ENCODE measurements around the gene MKLN1. TPM values are rescaled to one million over a fixed set of nuclear protein-coding genes. Genes with fewer than 3 reads are reported as not detected.
A peak's percentile ranks its signal among the peaks of the same experiment; 100 is the strongest.

MKLN1 gene
- total and polyA plus RNA-seq, 7 experiments from 2014 or later, result 30.8 to 69.8 (median 56.7) TPM

DNA sequence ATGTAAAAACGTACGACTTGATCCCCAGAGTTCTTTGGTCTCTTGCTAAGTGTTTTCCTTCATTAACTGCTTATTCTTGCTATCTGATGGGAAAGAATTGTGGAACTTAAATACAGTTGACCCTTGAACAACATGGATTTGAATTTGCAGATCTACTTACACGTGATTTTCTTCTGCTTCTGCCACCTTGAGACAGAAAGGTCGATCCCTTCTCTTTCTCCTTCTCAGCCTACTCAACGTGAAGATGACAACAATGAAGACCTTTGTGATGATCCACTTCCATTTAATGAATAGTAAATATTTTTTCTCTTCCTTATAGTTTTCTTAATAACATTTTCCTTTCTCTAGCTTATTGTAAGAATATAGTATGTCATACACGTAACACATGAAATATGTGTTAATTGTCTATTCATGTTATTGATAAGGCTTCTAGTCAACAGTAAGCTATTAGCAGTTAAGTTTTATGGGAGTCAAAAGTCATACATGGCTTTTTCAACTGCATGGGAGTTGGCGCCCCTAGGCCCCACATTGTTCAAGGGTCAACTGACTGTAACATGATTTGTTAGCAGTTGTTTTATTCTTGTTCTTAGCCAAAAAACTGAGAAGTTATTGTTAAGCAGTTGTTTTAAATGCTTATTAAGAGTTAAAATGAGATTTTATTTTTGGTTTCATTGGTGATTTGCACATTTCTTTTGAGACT lies 11.2 kb downstream of the MKLN1 start:
- peaks cover 0 to 5% (median 0%) of the 10 kb centered on the region in 3 experiments for H3K9me3 ChIP-seq (ENCODE audit: control insufficient read depth in 2 of 3, low read length in 3 of 3)
- Mint-ChIP-seq H3K9me3 (peaks cover 4 to 31% (median 15%) of the 10 kb centered on the region in 11 donors), H3K27ac (no peak overlapping the region), H3K27me3 (no peaks in the 10 kb centered on the region), H3K4me3 (peak overlapping the region in 4 of 10 donors; percentile 6 to 34 (median 20)), H3K36me3 (peaks cover 6 to 54% (median 41%) of the 10 kb centered on the region in 5 donors), H3K4me1 (peaks cover 17 to 91% (median 77%) of the 10 kb centered on the region in 7 donors)
- no peak for DNase-seq
- intact Hi-C loops (cut with micrococcal nuclease), result loop anchor here in 1 of 2 donors (1.0 kb wide), 1 partner anchor 9 kb away; no protein-coding TSS in a partner anchor
- peaks cover 6 to 7% of the 10 kb centered on the region in 2 donors for H3K4me1 ChIP-seq (ENCODE audit: control insufficient read depth in 2 of 2, insufficient read depth in 2 of 2, low read length in 2 of 2)
- CTCF ChIA-PET, result no interaction called here
- POLR2A ChIA-PET, result interaction anchor here (1.5 kb wide), 1 partner anchor 12 kb away, joined by 4 read pairs; the partner anchor contains the start of gene MKLN1
- no peaks in the 10 kb centered on the region for H3K27me3 ChIP-seq (ENCODE audit: control insufficient read depth in 2 of 2, insufficient read depth in 2 of 2, low read length in 2 of 2)
- no peak overlapping the region for H3K27ac ChIP-seq (ENCODE audit: low read depth, low read length)
- no peak for ATAC-seq
- no peak overlapping the region for H3K4me3 ChIP-seq (ENCODE audit: low read length)
- H3K36me3 ChIP-seq (ENCODE audit: control insufficient read depth in 2 of 3, insufficient read depth in 3 of 3, low read length in 3 of 3), result no peaks in the 10 kb centered on the region

DNA sequence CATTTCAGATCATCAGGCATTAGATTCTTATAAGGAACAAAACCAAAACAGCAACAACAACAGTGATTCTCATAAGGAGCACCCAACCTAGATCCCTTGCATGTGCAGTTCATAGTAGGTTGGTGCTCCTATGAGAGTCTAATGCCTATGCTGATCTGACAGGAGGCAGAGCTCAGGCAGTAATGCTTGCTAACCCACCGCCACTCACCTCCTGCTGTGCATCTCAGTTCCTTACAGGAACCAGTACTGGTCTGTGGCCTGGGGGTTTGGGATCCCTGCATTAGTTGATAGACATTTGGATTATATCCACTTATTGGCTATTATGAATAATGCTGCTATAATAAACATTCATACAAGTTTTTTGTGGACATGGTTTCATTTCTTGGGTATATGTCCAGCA lies 14.0 kb downstream of the MKLN1 start:
- Mint-ChIP-seq H3K27me3 (no peaks in the 10 kb centered on the region), H3K36me3 (peaks cover 6 to 36% (median 24%) of the 10 kb centered on the region in 5 donors), H3K9me3 (peaks cover under 1 to 13% (median 8%) of the 10 kb centered on the region in 11 donors), H3K27ac (no peak overlapping the region), H3K4me3 (no peak overlapping the region), H3K4me1 (peaks cover 17 to 88% (median 65%) of the 10 kb centered on the region in 7 donors)
- Histone ChIP-seq H3K27ac (ENCODE audit: low read depth, low read length) (no peak overlapping the region), H3K9me3 (ENCODE audit: control insufficient read depth in 2 of 3, low read length in 3 of 3) (peaks cover 0 to 2% (median 0%) of the 10 kb centered on the region in 3 experiments), H3K27me3 (ENCODE audit: control insufficient read depth in 2 of 2, insufficient read depth in 2 of 2, low read length in 2 of 2) (no peaks in the 10 kb centered on the region), H3K36me3 (ENCODE audit: control insufficient read depth in 2 of 3, insufficient read depth in 3 of 3, low read length in 3 of 3) (no peaks in the 10 kb centered on the region), H3K4me3 (ENCODE audit: low read length) (no peak overlapping the region), H3K4me1 (ENCODE audit: control insufficient read depth in 2 of 2, insufficient read depth in 2 of 2, low read length in 2 of 2) (peaks cover 3 to 6% of the 10 kb centered on the region in 2 donors)
- DNase-seq (no peak), ATAC-seq (no peak)
- intact Hi-C loops (cut with micrococcal nuclease), result loop anchor here in 1 of 2 donors (2.0 kb wide), 1 partner anchor 15 kb away; the partner anchor contains the start of gene MKLN1
- ChIA-PET POLR2A (no interaction called here), CTCF (no interaction called here)

DNA sequence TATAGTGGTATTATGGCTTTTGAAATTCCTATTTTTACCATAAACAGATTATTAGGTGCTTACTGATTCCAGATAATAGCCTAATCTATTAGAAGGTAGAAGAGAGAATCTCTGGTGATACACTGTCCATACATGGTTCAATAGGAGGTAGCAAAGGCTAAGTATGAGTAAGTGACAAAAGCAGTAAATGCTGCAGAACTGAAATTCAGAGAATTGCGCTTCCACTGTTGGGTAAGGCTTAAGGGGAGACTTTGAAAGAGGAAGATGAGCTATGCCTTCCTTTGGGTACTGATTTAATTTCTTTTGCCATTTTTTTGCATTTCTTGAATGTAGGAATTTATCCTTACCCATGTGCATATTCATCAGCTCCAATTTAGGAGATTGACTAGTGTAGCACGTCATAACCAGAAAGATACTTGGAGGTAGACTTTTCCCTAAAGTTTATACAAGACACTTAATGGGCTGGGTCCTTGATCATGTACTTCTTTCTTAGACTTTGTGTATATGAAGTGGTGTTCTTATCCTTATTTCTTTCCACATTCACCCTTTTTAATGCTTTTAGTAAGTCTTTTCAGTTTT lies 15.3 kb downstream of the MKLN1 start:
- H3K27me3 ChIP-seq (ENCODE audit: control insufficient read depth in 2 of 2, insufficient read depth in 2 of 2, low read length in 2 of 2), result no peaks in the 10 kb centered on the region
- no peaks in the 10 kb centered on the region for H3K36me3 ChIP-seq (ENCODE audit: control insufficient read depth in 2 of 3, insufficient read depth in 3 of 3, low read length in 3 of 3)
- DNase-seq, result no peak
- Mint-ChIP-seq H3K36me3 (peaks cover 0 to 30% (median 19%) of the 10 kb centered on the region in 5 donors), H3K4me3 (peak overlapping the region in 1 of 10 donors; percentile 16), H3K27me3 (no peaks in the 10 kb centered on the region), H3K4me1 (peaks cover 23 to 92% (median 70%) of the 10 kb centered on the region in 7 donors), H3K27ac (peak overlapping the region in 1 of 9 donors; percentile 6), H3K9me3 (peaks cover 0 to 7% (median 0%) of the 10 kb centered on the region in 11 donors)
- peaks cover 5 to 6% of the 10 kb centered on the region in 2 donors for H3K4me1 ChIP-seq (ENCODE audit: control insufficient read depth in 2 of 2, insufficient read depth in 2 of 2, low read length in 2 of 2)
- intact Hi-C loops (cut with micrococcal nuclease), result no loop called here
- ChIA-PET POLR2A (no interaction called here), CTCF (no interaction called here)
- no peak overlapping the region for H3K4me3 ChIP-seq (ENCODE audit: low read length)
- no peaks in the 10 kb centered on the region for H3K9me3 ChIP-seq (ENCODE audit: control insufficient read depth in 2 of 3, low read length in 3 of 3)
- no peak overlapping the region for H3K27ac ChIP-seq (ENCODE audit: low read depth, low read length)
- peak; percentile 55 for ATAC-seq

DNA sequence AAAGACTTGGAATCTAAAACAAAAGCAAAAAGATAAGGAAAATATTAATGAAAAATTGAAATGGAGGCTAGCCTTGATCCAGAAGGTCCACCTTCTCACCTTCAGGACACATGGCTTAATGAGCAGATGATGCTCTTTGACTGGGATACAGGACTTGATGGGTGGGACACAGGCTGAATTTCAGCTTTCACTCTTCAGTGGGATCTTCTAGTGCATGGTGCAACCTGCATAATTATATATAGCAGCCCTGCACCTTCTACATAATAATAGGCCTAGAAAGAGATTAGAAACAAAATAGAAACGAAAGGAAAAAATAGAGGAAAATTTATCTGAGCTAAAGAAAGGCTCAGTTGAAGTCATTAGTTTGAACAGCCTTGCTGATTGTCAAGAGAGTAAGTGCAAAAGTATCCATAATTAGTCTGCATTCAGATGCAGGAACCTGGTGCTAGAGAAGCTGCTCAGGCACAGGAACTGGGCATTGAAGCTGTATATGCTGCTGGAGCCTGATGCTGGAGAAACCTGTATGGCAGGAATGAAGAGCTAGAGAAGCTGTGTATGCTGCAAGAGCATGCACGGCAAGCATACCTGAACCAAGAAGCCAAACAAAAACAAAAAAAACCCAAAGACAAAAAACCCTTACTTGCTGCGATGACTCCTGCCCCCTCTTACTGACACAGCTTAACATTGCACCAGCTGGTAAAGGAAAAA lies 19.4 kb downstream of the MKLN1 start:
- Histone ChIP-seq H3K27me3 (ENCODE audit: control insufficient read depth in 2 of 2, insufficient read depth in 2 of 2, low read length in 2 of 2) (no peaks in the 10 kb centered on the region), H3K4me3 (ENCODE audit: low read length) (no peak overlapping the region), H3K27ac (ENCODE audit: low read depth, low read length) (no peak overlapping the region), H3K4me1 (ENCODE audit: control insufficient read depth in 2 of 2, insufficient read depth in 2 of 2, low read length in 2 of 2) (peaks cover 3 to 12% of the 10 kb centered on the region in 2 donors), H3K9me3 (ENCODE audit: control insufficient read depth in 2 of 3, low read length in 3 of 3) (no peaks in the 10 kb centered on the region), H3K36me3 (ENCODE audit: control insufficient read depth in 2 of 3, insufficient read depth in 3 of 3, low read length in 3 of 3) (no peaks in the 10 kb centered on the region)
- ChIA-PET CTCF (interaction anchor here (0.8 kb wide), 2 partner anchors 9 to 11 kb away, joined by 3 read pairs; no protein-coding TSS in a partner anchor), POLR2A (interaction anchor here (0.6 kb wide), 2 partner anchors 34 to 167 kb away, joined by 3 to 5 read pairs; no protein-coding TSS in a partner anchor)
- peaks cover 0 to 11% (median 0%) of the 10 kb centered on the region in 11 donors for H3K9me3 Mint-ChIP-seq
- peaks cover 0 to 22% (median 15%) of the 10 kb centered on the region in 5 donors for H3K36me3 Mint-ChIP-seq
- DNase-seq (no peak), ATAC-seq (peak; percentile 26)
- H3K4me1 Mint-ChIP-seq, result peaks cover 17 to 80% (median 62%) of the 10 kb centered on the region in 7 donors
- no peaks in the 10 kb centered on the region for H3K27me3 Mint-ChIP-seq
- peak overlapping the region in 6 of 9 donors; percentile 2 to 50 (median 24) for H3K27ac Mint-ChIP-seq
- peak overlapping the region in 5 of 10 donors; percentile 7 to 44 (median 26) for H3K4me3 Mint-ChIP-seq
- intact Hi-C loops (cut with micrococcal nuclease), result no loop called here

DNA sequence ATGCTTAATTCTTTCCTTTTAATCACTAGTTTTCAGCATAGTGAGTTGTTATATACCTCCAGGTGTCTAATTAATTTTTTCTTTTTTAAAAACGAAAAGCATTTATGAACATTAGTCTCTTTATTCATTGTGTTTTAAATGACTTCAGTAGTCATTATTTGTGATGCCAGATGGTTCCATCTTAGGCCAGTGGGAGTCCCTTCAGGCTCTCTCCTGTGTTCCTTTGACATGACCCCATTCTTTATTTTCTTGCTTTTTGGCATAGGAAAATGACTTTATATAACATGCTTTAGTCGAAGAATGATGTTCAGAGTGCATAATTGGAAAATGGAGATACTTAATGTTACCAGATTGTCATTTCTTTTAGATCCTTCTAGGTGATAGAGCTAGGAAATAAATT lies 24.4 kb downstream of the MKLN1 start:
- Mint-ChIP-seq H3K27me3 (no peaks in the 10 kb centered on the region), H3K4me3 (peak overlapping the region in 2 of 10 donors; percentile 21 to 37), H3K27ac (peak overlapping the region in 1 of 9 donors; percentile 46), H3K4me1 (peaks cover 24 to 83% (median 68%) of the 10 kb centered on the region in 7 donors), H3K9me3 (peaks cover 0 to 11% (median 0%) of the 10 kb centered on the region in 11 donors), H3K36me3 (peaks cover 0 to 36% (median 23%) of the 10 kb centered on the region in 5 donors)
- POLR2A ChIA-PET, result interaction anchor here (1.2 to 1.3 kb wide), 2 partner anchors 24 to 25 kb away, joined by 3 to 5 read pairs; partner anchors contain the start of gene MKLN1
- no peaks in the 10 kb centered on the region for H3K27me3 ChIP-seq (ENCODE audit: control insufficient read depth in 2 of 2, insufficient read depth in 2 of 2, low read length in 2 of 2)
- H3K4me1 ChIP-seq (ENCODE audit: control insufficient read depth in 2 of 2, insufficient read depth in 2 of 2, low read length in 2 of 2), result peaks cover 8 to 13% of the 10 kb centered on the region in 2 donors
- H3K27ac ChIP-seq (ENCODE audit: low read depth, low read length), result no peak overlapping the region
- no peaks in the 10 kb centered on the region for H3K36me3 ChIP-seq (ENCODE audit: control insufficient read depth in 2 of 3, insufficient read depth in 3 of 3, low read length in 3 of 3)
- H3K4me3 ChIP-seq (ENCODE audit: low read length), result no peak overlapping the region
- DNase-seq, result no peak
- intact Hi-C loops (cut with micrococcal nuclease), result no loop called here
- CTCF ChIA-PET, result interaction anchor here (1.0 kb wide), 1 partner anchor 24 kb away, joined by 3 read pairs; no protein-coding TSS in a partner anchor
- H3K9me3 ChIP-seq (ENCODE audit: control insufficient read depth in 2 of 3, low read length in 3 of 3), result no peaks in the 10 kb centered on the region
- ATAC-seq, result no peak

DNA sequence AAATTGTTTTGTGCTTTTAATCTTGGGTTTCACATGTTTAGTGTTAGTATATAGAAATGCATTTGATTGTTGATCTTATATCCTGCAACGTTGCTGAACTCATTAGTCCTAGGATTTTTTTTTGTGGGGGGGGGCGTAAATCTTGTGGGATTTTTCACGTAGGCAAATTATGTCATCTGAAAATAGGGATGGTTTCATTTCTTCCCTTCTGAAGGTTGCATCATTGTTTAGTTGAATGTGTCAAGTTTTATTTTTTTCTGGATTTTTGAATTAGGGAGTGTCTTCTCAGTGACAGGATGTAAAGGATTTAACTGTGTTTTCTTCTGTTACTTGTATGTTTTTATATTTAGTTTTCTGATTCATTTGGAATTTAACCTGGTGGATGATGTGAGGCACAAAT lies 26.7 kb downstream of the MKLN1 start:
- POLR2A ChIA-PET, result no interaction called here
- Histone ChIP-seq H3K4me3 (ENCODE audit: low read length) (no peak overlapping the region), H3K27ac (ENCODE audit: low read depth, low read length) (no peak overlapping the region), H3K27me3 (ENCODE audit: control insufficient read depth in 2 of 2, insufficient read depth in 2 of 2, low read length in 2 of 2) (no peaks in the 10 kb centered on the region), H3K36me3 (ENCODE audit: control insufficient read depth in 2 of 3, insufficient read depth in 3 of 3, low read length in 3 of 3) (no peaks in the 10 kb centered on the region), H3K4me1 (ENCODE audit: control insufficient read depth in 2 of 2, insufficient read depth in 2 of 2, low read length in 2 of 2) (peaks cover 14 to 30% of the 10 kb centered on the region in 2 donors), H3K9me3 (ENCODE audit: control insufficient read depth in 2 of 3, low read length in 3 of 3) (no peaks in the 10 kb centered on the region)
- H3K27ac Mint-ChIP-seq, result peak overlapping the region in 3 of 9 donors; percentile 8 to 24 (median 19)
- intact Hi-C loops (cut with micrococcal nuclease), result no loop called here
- peaks cover 0 to 11% (median 0%) of the 10 kb centered on the region in 11 donors for H3K9me3 Mint-ChIP-seq
- peaks cover 36 to 88% (median 73%) of the 10 kb centered on the region in 7 donors for H3K4me1 Mint-ChIP-seq
- no peaks in the 10 kb centered on the region for H3K27me3 Mint-ChIP-seq
- peaks cover 0 to 34% (median 14%) of the 10 kb centered on the region in 5 donors for H3K36me3 Mint-ChIP-seq
- ATAC-seq, result no peak
- peak overlapping the region in 5 of 10 donors; percentile 2 to 43 (median 19) for H3K4me3 Mint-ChIP-seq
- no peak for DNase-seq
- CTCF ChIA-PET, result no interaction called here
